GM12878 (cell line): ENCODE data around the gene GFPT1. TPM values are rescaled to one million over a fixed set of nuclear protein-coding genes. Genes with fewer than 3 reads are reported as not detected.
A peak's percentile ranks its signal among the peaks of the same experiment; 100 is the strongest.

Experiments
- DPF2 ChIP-seq: fragments of 450-650 bp; IDR thresholded peaks from 2 replicates; pipeline ENCODE4 v1.6.1; 2017; ENCODE audit warnings: mild to moderate bottlenecking
- EGR1 ChIP-seq, 2 experiments: IDR thresholded peaks; 1 replicate in 1 of 2; 2 replicates in 1 of 2; pipeline ENCODE4 v1.6.1; 2011 to 2012; ENCODE audit warnings: low read depth in 2 of 2, low read length in 2 of 2, borderline replicate concordance in 1 of 2, mild to moderate bottlenecking in 1 of 2, moderate library complexity in 1 of 2
- GATAD2B ChIP-seq: fragments of 450-650 bp; conservative IDR thresholded peaks from 2 replicates; pipeline ENCODE4 v1.6.1; 2017; ENCODE audit warnings: low read depth, mild to moderate bottlenecking, moderate library complexity
- MEF2B ChIP-seq: fragments of 450-650 bp; IDR thresholded peaks from 2 replicates; pipeline ENCODE4 v1.6.1; 2018; ENCODE audit warnings: mild to moderate bottlenecking, moderate library complexity; ENCODE audit not compliant: partially characterized antibody, poor library complexity, severe bottlenecking
- MYB ChIP-seq: fragments of 150-350 bp; IDR thresholded peaks from 2 replicates; pipeline ENCODE4 v1.6.1; 2014; ENCODE audit warnings: mild to moderate bottlenecking, low read depth, low read length, borderline replicate concordance
- MYC ChIP-seq: IDR thresholded peaks from 2 replicates; pipeline ENCODE4 v1.6.1; 2011; ENCODE audit warnings: mild to moderate bottlenecking, low read length, moderate library complexity, inconsistent platforms; ENCODE audit not compliant: insufficient read depth, insufficient replicate concordance, insufficient read length, severe bottlenecking
- NFYB ChIP-seq: IDR thresholded peaks from 2 replicates; pipeline ENCODE4 v1.6.1; 2011; ENCODE audit warnings: low read depth, mild to moderate bottlenecking, low read length, improper control_type of control experiment, moderate library complexity; ENCODE audit not compliant: insufficient read depth
- NR2F1 ChIP-seq: fragments of 450-650 bp; conservative IDR thresholded peaks from 2 replicates; pipeline ENCODE4 v1.6.1; 2017; ENCODE audit warnings: mild to moderate bottlenecking
- PAX5 ChIP-seq: IDR thresholded peaks from 2 replicates; pipeline ENCODE4 v1.6.1; 2011; ENCODE audit warnings: low read depth, low read length, borderline replicate concordance
- RB1 ChIP-seq: fragments of 450-650 bp; formaldehyde crosslinking; IDR thresholded peaks from 2 replicates; pipeline ENCODE4 v1.6.1; 2017; ENCODE audit warnings: mild to moderate bottlenecking, borderline replicate concordance
- SMAD5 ChIP-seq: IDR thresholded peaks from 2 replicates; pipeline ENCODE4 v1.6.1; 2016; ENCODE audit warnings: antibody characterized with exemption, low read depth
- SMARCA5 ChIP-seq: fragments of 450-650 bp; IDR thresholded peaks from 2 replicates; pipeline ENCODE4 v1.6.1; 2017; ENCODE audit warnings: mild to moderate bottlenecking
- SP1 ChIP-seq: IDR thresholded peaks from one replicate; pipeline ENCODE4 v1.6.1; 2011; ENCODE audit warnings: low read depth, low read length
- SREBF1 ChIP-seq: IDR thresholded peaks from 2 replicates; pipeline ENCODE4 v1.6.1; 2012; ENCODE audit warnings: mild to moderate bottlenecking, low read length
- SRF ChIP-seq, 2 experiments: IDR thresholded peaks; 2 replicates each; pipeline ENCODE4 v1.6.1; 2011; ENCODE audit warnings: low read depth in 2 of 2, low read length in 2 of 2, mild to moderate bottlenecking in 1 of 2, moderate library complexity in 1 of 2
- ZNF622 ChIP-seq: fragments of 450-650 bp; IDR thresholded peaks from 2 replicates; pipeline ENCODE4 v1.6.1; 2017; ENCODE audit warnings: mild to moderate bottlenecking, inconsistent platforms
- polyA plus RNA-seq, 11 experiments: library from polyadenylated mRNA; depleted of rRNA in 4 of 11; unstranded in 6 of 11; stranded (reverse) in 5 of 11; fragments of >200 nt; fragmentation: Nextera tagmentation in 4 of 11; fragmentation: Illumina TruSeq in 1 of 11; extraction: Ambion mirVana in 4 of 11; extraction: Trizol in 1 of 11; gene quantifications; 1 replicate in 1 of 11; 2 replicates in 10 of 11; pipeline versions ENCODE4 v1.2.1 to v1.2.3, GENCODE V29; 2011 to 2016; ENCODE audit warnings: inconsistent platforms in 2 of 11, missing spikeins in 2 of 11, low read depth in 1 of 11
- total RNA-seq, 4 experiments: library from RNA; depleted of rRNA in 3 of 4; stranded (reverse); fragments of >200 nt in 3 of 4; fragmentation: Illumina TruSeq in 1 of 4; extraction: Trizol in 1 of 4; gene quantifications; 2 replicates each; pipeline versions ENCODE4 v1.2.1 to v1.2.3, GENCODE V29; 2013 to 2021
- TF ChIP-seq, protein P1 (sequence below): fragments of 450-650 bp; IDR thresholded peaks from 2 replicates; pipeline ENCODE4 v1.6.1; 2014; ENCODE audit warnings: mild to moderate bottlenecking
- TF ChIP-seq, protein P2 (sequence below): fragments of 450-650 bp; IDR thresholded peaks from 2 replicates; pipeline ENCODE4 v1.6.1; 2017; ENCODE audit warnings: antibody characterized with exemption, mild to moderate bottlenecking, moderate library complexity
- TF ChIP-seq, protein P3 (sequence below): fragments of 150-350 bp; IDR thresholded peaks from 2 replicates; pipeline ENCODE4 v1.6.1; 2016; ENCODE audit warnings: low read depth, low read length
- TF ChIP-seq, protein P4 (sequence below): fragments of 450-650 bp; IDR thresholded peaks from 2 replicates; pipeline ENCODE4 v1.6.1; 2017; ENCODE audit warnings: mild to moderate bottlenecking

GFPT1 gene
- total and polyA plus RNA-seq, 10 of the 15 experiments (the other 5 are each of a cell fraction or from before 2014, with no cell fraction given), result 10.1 to 95.2 (median 24.5) TPM

DNA sequence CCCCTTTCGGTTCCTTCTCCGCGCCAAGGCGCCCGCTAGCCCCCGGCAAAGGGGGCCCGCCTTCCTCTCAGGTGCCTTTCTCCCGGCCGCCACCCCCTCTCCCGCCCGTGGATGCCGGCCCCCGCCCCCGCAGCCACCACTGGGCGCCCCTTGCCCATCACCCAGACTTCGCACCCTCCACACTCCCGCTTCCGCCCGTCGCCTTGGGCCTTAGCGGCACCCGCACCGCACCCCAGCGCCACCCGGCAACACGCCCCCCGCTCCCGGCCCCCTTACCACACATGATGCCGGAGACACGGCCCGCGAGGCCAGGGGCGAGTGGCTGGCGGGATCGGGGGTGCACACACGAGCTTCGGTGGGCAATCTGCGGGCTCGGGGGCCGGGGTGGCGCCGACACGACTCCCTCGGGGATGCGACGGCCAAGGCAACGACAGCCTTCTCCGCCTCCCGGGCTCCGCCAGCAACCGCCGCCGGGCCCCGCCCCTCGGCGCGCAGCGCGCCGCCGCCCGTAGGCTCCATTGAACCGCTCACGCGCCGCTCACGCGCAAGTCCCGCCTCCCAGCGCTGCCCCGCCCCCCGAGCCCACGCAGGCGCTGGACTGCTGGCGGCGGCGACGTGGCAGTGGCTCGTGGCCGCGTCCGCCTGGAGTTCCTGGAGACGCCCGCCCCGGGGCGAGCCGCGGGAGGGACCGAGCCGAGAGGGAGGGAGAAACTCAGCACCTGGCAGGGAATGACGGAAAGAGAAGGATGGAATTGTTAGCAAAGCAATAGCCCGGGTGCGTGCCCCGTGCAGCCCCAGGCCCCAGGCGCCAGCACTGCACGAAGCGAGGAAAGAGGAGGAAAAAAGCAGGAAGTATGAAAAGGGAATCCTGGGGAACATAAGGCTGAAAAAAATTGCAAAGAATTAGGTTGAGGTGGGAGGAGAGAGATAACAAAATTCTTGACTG lies at the start of gene GFPT1 (continued):
- TF ChIP-seq, protein P1, sequence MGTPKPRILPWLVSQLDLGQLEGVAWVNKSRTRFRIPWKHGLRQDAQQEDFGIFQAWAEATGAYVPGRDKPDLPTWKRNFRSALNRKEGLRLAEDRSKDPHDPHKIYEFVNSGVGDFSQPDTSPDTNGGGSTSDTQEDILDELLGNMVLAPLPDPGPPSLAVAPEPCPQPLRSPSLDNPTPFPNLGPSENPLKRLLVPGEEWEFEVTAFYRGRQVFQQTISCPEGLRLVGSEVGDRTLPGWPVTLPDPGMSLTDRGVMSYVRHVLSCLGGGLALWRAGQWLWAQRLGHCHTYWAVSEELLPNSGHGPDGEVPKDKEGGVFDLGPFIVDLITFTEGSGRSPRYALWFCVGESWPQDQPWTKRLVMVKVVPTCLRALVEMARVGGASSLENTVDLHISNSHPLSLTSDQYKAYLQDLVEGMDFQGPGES, result peak; percentile 69; the same call in 1 of the 2 replicates
- TF ChIP-seq MYC (peak; percentile 48), SMARCA5 (peak; percentile 93; the same call in 1 of the 2 replicates), NR2F1 (peak; percentile 46; the same call in 1 of the 2 replicates), SMAD5 (peak; percentile 78; the same call in 1 of the 2 replicates), SP1 (peak; percentile 88), MYB (no peak), NFYB (peak; percentile 95), ZNF622 (no peak), SREBF1 (no peak), GATAD2B (peak; percentile 90), MEF2B (peak; percentile 88), EGR1 (IDR thresholded peaks at IDR 0.05; ENCODE audit: borderline replicate concordance in 1 of 2, low read depth in 2 of 2, low read length in 2 of 2) (peak in 1 of 2 experiments; percentile 71; a peak in 1 of 3 replicates), RB1 (0 out of 2 replicates have a peak, but pooled peaks have one; percentile 80), PAX5 (no peak), SRF (IDR thresholded peaks at IDR 0.05; ENCODE audit: low read depth in 2 of 2, low read length in 2 of 2) (no peak), DPF2 (peak; percentile 98)
- TF ChIP-seq, protein P2, sequence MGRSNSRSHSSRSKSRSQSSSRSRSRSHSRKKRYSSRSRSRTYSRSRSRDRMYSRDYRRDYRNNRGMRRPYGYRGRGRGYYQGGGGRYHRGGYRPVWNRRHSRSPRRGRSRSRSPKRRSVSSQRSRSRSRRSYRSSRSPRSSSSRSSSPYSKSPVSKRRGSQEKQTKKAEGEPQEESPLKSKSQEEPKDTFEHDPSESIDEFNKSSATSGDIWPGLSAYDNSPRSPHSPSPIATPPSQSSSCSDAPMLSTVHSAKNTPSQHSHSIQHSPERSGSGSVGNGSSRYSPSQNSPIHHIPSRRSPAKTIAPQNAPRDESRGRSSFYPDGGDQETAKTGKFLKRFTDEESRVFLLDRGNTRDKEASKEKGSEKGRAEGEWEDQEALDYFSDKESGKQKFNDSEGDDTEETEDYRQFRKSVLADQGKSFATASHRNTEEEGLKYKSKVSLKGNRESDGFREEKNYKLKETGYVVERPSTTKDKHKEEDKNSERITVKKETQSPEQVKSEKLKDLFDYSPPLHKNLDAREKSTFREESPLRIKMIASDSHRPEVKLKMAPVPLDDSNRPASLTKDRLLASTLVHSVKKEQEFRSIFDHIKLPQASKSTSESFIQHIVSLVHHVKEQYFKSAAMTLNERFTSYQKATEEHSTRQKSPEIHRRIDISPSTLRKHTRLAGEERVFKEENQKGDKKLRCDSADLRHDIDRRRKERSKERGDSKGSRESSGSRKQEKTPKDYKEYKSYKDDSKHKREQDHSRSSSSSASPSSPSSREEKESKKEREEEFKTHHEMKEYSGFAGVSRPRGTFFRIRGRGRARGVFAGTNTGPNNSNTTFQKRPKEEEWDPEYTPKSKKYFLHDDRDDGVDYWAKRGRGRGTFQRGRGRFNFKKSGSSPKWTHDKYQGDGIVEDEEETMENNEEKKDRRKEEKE, result no peak
- TF ChIP-seq, protein P3, sequence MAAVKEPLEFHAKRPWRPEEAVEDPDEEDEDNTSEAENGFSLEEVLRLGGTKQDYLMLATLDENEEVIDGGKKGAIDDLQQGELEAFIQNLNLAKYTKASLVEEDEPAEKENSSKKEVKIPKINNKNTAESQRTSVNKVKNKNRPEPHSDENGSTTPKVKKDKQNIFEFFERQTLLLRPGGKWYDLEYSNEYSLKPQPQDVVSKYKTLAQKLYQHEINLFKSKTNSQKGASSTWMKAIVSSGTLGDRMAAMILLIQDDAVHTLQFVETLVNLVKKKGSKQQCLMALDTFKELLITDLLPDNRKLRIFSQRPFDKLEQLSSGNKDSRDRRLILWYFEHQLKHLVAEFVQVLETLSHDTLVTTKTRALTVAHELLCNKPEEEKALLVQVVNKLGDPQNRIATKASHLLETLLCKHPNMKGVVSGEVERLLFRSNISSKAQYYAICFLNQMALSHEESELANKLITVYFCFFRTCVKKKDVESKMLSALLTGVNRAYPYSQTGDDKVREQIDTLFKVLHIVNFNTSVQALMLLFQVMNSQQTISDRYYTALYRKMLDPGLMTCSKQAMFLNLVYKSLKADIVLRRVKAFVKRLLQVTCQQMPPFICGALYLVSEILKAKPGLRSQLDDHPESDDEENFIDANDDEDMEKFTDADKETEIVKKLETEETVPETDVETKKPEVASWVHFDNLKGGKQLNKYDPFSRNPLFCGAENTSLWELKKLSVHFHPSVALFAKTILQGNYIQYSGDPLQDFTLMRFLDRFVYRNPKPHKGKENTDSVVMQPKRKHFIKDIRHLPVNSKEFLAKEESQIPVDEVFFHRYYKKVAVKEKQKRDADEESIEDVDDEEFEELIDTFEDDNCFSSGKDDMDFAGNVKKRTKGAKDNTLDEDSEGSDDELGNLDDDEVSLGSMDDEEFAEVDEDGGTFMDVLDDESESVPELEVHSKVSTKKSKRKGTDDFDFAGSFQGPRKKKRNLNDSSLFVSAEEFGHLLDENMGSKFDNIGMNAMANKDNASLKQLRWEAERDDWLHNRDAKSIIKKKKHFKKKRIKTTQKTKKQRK, result no peak
- TF ChIP-seq, protein P4, sequence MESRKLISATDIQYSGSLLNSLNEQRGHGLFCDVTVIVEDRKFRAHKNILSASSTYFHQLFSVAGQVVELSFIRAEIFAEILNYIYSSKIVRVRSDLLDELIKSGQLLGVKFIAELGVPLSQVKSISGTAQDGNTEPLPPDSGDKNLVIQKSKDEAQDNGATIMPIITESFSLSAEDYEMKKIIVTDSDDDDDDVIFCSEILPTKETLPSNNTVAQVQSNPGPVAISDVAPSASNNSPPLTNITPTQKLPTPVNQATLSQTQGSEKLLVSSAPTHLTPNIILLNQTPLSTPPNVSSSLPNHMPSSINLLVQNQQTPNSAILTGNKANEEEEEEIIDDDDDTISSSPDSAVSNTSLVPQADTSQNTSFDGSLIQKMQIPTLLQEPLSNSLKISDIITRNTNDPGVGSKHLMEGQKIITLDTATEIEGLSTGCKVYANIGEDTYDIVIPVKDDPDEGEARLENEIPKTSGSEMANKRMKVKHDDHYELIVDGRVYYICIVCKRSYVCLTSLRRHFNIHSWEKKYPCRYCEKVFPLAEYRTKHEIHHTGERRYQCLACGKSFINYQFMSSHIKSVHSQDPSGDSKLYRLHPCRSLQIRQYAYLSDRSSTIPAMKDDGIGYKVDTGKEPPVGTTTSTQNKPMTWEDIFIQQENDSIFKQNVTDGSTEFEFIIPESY, result no peak
